ENCODE measurements around the gene RCSD1. TPM values are rescaled to one million over a fixed set of nuclear protein-coding genes. Genes with fewer than 3 reads are reported as not detected.

RCSD1 gene
- total and polyA plus RNA-seq, 2 of the 13 experiments (the other 11 are each of a cell fraction or from before 2014, with no cell fraction given): not detected

GRCh38 chr1:167721617-167722151 lies 91.7 kb downstream of the RCSD1 start, which contains the start of gene MPZL1 (continued):
- TF ChIP-seq, protein P1, sequence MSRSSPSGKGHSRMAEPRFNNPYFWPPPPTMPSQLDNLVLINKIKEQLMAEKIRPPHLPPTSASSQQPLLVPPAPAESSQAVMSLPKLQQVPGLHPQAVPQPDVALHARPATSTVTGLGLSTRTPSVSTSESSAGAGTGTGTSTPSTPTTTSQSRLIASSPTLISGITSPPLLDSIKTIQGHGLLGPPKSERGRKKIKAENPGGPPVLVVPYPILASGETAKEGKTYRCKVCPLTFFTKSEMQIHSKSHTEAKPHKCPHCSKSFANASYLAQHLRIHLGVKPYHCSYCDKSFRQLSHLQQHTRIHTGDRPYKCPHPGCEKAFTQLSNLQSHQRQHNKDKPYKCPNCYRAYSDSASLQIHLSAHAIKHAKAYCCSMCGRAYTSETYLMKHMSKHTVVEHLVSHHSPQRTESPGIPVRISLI (CRISPR knock-in tag; IDR thresholded peaks at IDR 0.05; ENCODE audit: borderline replicate concordance): no peak
- TF ChIP-seq ZBTB34 (CRISPR knock-in tag; IDR thresholded peaks at IDR 0.05): no peak
- TF ChIP-seq PBX2 (CRISPR knock-in tag; IDR thresholded peaks at IDR 0.05): peak; percentile 97
- TF ChIP-seq HDAC1 (CRISPR knock-in tag; IDR thresholded peaks at IDR 0.05): peak; percentile 76
- TF ChIP-seq HOXA9 (CRISPR knock-in tag; IDR thresholded peaks at IDR 0.05; ENCODE audit: borderline replicate concordance): no peak
- TF ChIP-seq ZNF879 (CRISPR knock-in tag; IDR thresholded peaks at IDR 0.05): no peak
- TF ChIP-seq ZFYVE20 (CRISPR knock-in tag; IDR thresholded peaks at IDR 0.05; ENCODE audit: borderline replicate concordance, low read depth): peak; percentile 40; the same call in 1 of the 2 replicates
- TF ChIP-seq SIN3B (IDR thresholded peaks at IDR 0.05; ENCODE audit: low read length): no peak
- no peak for TF ChIP-seq KDM3A (CRISPR knock-in tag; IDR thresholded peaks at IDR 0.05; ENCODE audit: low read depth)
- TF ChIP-seq ZBTB4 (CRISPR knock-in tag; IDR thresholded peaks at IDR 0.05; ENCODE audit: borderline replicate concordance): no peak
- TF ChIP-seq CAMTA2 (CRISPR knock-in tag; IDR thresholded peaks at IDR 0.05; ENCODE audit: borderline replicate concordance): no peak
- peak; percentile 46; the same call in 1 of the 2 replicates for TF ChIP-seq KAT7 (CRISPR knock-in tag; IDR thresholded peaks at IDR 0.05; ENCODE audit: borderline replicate concordance)
- TF ChIP-seq PHF5A (CRISPR knock-in tag; IDR thresholded peaks at IDR 0.05; ENCODE audit: low read depth, unreplicated experiment): no peak
- no peak; the same call in 1 of the 2 replicates for TF ChIP-seq NFKB2 (CRISPR knock-in tag; IDR thresholded peaks at IDR 0.05; ENCODE audit: borderline replicate concordance)
- TF ChIP-seq SNAPC2 (CRISPR knock-in tag; IDR thresholded peaks at IDR 0.05): no peak
- TF ChIP-seq ASH2L (IDR thresholded peaks at IDR 0.05; ENCODE audit: insufficient read length, low read depth, low read length): no peak
- TF ChIP-seq, protein P2, sequence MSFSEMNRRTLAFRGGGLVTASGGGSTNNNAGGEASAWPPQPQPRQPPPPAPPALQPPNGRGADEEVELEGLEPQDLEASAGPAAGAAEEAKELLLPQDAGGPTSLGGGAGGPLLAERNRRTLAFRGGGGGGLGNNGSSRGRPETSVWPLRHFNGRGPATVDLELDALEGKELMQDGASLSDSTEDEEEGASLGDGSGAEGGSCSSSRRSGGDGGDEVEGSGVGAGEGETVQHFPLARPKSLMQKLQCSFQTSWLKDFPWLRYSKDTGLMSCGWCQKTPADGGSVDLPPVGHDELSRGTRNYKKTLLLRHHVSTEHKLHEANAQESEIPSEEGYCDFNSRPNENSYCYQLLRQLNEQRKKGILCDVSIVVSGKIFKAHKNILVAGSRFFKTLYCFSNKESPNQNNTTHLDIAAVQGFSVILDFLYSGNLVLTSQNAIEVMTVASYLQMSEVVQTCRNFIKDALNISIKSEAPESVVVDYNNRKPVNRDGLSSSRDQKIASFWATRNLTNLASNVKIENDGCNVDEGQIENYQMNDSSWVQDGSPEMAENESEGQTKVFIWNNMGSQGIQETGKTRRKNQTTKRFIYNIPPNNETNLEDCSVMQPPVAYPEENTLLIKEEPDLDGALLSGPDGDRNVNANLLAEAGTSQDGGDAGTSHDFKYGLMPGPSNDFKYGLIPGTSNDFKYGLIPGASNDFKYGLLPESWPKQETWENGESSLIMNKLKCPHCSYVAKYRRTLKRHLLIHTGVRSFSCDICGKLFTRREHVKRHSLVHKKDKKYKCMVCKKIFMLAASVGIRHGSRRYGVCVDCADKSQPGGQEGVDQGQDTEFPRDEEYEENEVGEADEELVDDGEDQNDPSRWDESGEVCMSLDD (CRISPR knock-in tag; IDR thresholded peaks at IDR 0.05; ENCODE audit: borderline replicate concordance): no peak
- TF ChIP-seq ZNF780A (CRISPR knock-in tag; IDR thresholded peaks at IDR 0.05): no peak
- no peak; the same call in 1 of the 2 replicates for TF ChIP-seq ZFX (CRISPR knock-in tag; IDR thresholded peaks at IDR 0.05; ENCODE audit: low read depth)
- no peak for TF ChIP-seq CHD4 (IDR thresholded peaks at IDR 0.05; ENCODE audit: borderline replicate concordance, low read length)
